Stimulated activated CD4-positive, alpha-beta T cell treated with anti-CD3 and anti-CD28 coated beads, Interleukin-15, amount 100 ng/mL, for 48 hours (primary cell): ENCODE measurements around the gene NEU2.
A peak's percentile ranks its signal among the peaks of the same experiment; 100 is the strongest.
"Not testable (repeated sequence)": the region's sequence is repeated elsewhere in the genome, so short reads cannot be mapped to it uniquely, and the experiment has no call there.

Experiments
- DNase-seq, 2 donors: peaks; one replicate each; pipeline ENCODE4 v3.0.0-alpha.2; 2020; ENCODE audit warnings: low read depth in 2 of 2

NEU2 gene

DNA sequence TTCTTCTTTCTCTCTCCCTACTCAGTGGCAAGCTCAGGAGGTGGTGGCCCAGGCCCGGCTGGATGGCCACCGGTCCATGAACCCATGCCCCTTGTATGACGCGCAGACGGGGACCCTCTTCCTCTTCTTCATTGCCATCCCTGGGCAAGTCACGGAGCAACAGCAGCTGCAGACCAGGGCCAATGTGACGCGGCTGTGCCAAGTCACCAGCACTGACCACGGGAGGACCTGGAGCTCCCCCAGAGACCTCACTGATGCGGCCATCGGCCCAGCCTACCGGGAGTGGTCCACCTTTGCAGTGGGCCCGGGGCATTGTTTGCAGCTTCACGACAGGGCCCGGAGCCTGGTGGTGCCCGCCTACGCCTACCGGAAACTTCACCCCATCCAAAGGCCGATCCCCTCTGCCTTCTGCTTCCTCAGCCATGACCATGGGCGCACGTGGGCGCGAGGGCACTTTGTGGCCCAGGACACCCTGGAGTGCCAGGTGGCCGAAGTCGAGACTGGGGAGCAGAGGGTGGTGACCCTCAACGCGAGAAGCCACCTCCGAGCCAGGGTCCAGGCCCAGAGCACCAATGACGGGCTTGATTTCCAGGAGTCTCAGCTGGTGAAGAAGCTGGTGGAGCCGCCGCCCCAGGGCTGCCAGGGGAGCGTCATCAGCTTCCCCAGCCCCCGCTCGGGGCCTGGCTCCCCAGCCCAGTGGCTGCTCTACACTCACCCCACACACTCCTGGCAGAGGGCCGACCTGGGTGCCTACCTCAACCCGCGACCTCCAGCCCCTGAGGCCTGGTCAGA lies 1.8 kb downstream of the NEU2 start:
- no peak for DNase-seq

DNA sequence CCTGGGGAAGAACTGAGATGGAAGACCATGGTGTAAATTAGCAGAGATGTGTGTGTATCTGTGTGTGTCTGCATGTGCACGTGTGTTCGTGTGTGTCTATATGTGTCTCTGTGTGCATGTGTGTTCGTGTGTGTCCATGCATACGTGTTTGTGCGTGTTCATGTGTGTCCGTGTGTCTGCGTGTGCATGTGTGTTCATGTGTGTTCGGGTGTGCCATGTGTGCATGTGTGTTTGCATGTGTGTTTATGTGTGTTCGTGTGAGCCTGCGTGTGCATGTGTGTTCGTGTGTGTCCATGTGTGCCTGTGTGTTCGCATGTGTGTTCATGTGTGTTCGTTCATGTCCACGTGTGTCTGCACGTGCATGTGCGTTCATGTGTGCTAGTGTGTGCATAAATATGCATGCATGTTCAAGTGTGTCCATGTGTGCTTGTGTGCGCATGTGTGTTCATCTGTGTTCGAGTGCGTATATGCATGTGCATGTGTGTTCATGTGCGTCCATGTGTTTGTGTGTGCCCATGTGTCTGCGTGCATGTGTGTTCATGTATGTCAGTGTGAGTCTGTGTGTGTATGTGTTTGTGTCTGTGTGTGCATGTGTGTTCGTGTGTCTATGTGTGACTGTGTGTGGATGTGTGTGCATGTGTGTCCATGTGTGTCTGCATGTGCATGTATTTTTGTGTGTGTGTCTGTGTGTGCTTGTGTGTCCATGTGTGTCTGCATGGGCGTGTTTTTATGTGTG lies 3.1 kb downstream of the NEU2 start:
- DNase-seq, result no peak

DNA sequence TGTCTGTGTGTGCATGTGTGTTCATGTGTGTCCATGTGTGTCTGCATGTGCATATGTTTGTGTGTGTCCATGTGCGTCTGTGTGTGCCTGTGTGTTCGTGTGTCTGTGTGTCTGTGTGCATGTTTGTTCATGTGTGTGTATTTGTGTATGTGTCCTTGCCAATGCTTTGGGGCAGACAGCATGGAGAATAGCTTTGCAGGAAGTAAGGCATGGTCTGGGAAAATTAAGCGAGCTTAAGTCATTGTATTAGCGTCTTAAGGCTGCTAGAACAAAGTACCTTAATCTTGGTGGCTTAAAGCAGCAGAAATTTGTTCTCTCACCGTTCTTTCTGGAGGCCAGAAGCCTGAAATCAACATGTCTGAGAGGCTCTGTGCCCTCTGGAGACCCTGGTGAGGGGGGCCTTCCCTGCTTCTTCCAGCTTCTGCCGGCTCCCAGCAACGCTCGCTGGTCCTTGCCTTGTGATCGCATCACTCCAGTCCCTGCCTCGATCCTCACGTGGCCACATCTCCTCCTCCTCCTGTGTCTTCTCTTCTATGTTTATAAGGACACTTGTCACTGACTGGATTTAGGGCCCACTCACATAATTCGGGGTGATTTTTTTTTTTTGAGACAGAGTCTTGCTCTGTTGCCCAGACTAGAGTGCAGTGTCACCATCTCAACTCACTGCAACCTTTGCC lies 3.8 kb downstream of the NEU2 start:
- no peak for DNase-seq

DNA sequence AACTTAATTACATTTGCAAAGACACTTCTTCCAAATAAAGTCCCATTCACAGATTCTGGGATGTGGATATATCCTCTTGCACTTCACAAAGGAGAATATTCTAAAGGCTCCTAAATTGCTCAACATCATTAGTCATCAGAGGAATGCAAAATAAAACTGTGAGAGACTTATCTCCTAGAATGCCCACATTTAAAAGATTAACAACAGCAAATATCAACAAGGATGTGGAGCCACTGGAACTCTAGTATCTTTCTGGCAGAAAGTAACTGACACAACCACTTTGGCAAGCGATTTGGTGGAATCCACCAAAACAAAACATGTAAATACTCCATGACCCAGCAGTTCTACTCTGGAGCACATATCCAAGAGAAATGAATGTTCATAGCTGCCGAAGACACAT lies 4.6 kb downstream of the NEU2 start:
- DNase-seq, result no peak

DNA sequence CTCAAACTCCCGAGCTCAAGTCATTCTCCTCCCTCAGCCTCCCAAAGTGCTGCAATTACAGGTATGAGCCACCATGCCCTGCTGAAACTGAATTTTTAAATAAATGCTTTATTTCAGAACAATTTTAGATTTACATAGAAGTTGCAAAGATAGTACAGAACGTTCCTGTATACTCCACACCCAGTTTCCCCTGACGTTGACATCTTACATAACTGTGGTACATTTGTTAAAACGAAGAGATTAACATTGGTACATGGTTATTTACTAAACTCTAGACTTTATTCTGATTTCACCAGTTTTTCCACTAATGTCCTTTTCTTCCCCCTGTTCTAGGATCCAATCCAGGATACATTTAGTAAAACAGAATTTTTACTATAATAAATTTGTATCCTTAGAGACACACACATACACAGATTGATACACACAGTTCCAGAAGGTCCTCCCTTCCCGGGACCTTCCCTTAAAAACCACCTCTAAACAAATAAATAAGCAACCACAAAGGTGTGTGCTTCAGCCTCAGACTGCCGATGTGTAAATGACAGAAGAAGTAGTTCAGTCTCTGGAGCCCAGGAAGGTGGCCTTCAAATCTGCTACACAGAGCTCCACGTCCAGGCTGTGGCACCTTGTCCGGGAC lies 6.9 kb downstream of the NEU2 start:
- DNase-seq, result no peak

DNA sequence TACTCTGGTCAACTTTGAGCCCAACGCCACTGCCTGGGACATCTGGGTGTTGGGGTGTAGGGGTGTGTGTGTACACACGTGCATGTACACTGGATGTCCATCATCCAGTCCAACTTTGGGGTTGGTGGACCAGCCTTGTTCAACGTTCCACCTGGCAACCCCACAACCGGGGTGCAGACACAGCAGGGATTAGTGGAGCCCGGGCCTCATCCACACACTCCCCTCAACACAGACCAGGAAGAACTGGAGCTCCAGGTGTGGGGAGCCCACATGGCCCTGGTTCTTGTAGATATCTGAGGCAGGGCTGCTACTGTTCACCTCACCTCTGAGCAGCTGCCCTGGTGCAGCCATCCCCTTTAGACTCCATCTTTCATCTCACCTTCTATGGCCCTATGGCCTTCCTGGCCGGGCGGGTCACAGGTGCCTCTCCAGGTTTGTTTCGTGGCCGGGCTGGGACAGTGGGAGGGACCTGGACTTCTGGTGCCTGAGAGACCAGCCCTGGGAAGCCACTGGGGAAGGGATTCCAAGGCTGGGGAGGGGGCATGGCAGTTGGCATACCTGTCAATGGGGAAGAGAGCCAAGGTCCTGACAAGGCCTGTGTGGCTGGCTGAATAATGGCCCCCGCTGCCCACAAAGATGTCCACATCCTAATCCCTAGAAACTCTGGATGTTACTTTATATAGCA lies 7.5 kb downstream of the NEU2 start:
- no peak for DNase-seq

DNA sequence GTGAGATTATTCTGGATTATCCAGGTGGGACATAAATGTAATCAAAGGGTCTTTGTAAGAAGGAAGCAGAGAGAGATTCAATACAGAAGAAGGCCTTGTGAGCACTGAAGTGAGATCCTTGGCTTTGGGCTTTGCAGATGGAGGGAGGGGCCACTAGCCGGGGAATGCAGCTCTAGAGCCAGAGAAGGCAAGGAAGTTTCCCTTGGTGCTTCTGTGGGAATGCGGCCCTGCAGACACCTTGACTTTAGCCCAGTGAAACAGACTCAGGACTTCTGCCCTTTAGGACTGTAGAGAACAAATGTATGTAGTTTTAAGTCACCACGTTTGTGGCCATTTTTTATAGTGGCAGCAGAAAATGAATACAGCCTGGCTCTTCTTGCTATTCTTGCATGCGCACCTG lies 8.1 kb downstream of the NEU2 start:
- no peak for DNase-seq

DNA sequence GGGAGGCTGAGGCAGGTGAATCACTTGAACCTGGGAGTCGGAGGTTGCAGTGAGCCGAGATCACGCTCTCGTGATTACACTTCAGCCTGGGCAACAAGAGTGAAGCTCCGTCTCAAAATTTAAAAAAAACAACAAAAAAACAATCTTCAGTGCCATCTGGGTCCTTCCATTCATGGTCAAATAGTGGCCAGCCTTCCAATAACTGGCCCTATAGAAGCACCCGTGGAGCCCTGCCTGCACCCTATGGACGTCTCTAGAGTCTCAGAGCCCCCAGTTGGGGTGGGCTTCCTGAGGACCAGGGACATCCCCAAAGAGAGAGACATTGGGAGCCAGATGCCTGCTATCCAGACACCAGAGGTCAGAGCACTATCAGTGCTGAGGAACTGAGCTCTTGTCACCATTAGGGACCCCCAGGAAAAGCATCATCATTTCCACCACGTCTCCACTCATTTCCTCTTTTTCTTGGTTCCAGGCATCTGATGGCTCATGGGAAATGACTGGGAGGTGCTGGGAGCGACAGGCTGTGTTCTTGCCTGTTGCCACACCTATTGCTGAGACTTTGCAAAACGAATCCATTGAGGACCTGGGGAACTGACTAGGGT lies 9.4 kb downstream of the NEU2 start:
- DNase-seq, result no peak

DNA sequence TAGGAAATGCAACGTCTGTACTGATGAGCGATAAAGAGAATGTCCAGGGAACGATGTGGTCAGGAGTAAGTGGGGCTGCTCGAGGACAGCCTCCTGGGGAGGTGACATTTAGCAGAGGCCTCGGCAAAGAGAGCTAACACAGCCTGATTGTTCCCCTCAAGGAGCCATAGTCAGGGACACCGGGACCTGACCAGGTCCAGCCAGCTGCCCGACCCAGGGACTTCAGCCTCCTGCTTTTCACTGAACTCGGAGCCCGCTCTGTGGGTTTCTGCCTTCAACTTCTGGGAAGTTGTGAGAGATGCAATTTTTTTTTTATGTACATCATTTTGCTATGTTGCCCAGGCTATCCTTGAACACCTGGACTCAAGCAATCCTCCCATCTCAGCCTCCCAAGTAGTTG lies 10.1 kb downstream of the NEU2 start:
- no peak for DNase-seq

DNA sequence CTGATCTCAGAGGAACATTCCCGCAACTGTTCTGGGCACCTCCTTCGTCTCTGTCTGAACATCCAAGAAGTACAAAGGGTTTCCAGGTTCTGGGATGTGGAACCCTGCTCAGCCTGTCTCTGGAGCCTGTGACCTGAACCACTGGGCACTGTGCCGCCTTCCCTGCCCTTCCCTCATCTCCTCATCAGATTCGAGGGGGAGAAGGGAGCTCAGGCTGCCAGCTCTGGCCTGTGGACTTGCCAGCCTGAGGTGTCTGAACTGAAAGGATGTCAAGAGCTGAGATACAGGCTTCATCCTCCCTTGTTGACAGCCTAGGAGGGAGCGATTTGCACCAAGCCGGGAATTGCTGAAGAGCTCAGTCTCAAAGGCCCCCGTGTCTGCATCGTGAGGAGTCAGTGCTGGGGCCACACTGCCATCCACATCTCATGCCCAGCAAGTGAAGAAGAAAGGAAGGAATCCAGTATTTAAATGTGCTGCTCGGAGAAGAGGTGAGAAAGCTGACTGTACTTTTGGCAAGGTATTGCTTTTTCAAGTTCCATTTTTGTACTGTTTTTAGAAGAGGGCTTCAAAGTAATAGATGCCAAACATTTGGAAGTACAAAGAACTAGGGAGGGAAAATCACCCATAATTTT lies 12.6 kb downstream of the NEU2 start:
- DNase-seq, result no peak

DNA sequence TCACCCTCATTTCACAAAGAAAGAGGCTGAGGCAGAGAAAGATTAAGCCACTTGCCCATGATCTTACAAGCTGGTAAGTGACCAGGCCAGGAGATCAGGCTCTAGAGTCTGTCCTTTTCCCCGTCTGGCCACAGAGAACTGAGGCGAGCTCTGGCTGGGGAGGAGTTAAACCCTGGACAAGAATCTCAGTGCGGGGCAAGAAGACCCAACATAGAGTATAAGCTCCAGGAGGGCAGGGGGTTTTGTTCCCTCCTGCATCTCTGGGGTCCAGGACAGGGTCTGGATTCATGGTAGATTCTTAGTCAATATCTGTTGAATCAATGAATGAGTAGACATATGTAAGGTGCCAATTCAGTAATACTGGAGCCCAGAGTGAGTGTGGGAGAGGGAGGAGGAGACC lies 14.7 kb downstream of the NEU2 start:
- DNase-seq, result no peak

DNA sequence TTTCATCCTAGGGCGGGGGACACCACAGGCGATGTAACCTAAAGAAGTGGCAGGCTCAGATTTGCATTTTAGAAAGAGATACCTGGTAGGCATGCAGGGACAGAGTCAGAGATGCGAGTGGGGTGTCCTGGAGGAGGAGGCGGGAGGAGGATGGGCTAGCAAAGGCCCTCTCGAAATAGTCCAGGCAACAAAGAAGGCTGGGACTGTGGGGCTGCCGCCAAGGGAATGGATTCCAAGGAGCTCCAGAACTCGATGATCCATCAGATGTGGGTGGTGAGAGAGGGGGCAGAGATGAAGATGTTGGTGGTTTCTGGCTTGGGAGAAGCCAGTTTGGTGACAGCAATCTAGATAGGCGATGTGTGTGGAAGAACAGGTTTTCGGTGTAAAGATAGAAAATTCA lies 15.2 kb downstream of the NEU2 start:
- no peak for DNase-seq

DNA sequence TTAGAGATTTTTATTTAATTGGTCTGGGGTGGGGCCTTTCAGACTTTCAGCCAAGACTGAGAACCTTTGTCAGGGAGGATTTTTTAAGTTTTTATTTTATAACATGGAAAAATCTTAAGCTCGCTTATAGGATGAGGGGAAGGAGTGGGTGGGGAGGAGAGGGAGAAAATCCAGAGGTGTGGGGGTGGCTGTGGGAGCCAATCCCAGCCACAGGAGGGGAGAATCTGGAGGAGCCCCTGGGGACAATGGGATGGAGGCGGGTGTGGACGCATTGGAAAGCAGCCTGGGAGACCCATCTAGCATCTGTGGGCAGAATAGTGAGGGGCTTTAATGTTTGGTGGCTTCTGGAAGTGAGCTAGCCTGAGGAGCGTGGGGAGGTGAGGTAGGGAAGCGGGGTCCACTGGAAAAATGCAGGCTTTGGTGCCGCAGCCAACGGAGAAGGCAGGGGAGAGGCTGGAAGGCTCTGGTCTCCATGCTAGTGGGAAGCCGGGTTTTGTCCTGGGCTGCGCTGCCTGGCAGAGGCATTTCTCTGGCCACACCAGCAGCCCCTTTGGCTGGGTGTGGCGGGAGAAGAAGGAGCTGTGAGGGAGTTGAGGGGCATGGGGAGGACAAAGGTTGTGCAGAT lies 16.2 kb downstream of the NEU2 start:
- no peak for DNase-seq

DNA sequence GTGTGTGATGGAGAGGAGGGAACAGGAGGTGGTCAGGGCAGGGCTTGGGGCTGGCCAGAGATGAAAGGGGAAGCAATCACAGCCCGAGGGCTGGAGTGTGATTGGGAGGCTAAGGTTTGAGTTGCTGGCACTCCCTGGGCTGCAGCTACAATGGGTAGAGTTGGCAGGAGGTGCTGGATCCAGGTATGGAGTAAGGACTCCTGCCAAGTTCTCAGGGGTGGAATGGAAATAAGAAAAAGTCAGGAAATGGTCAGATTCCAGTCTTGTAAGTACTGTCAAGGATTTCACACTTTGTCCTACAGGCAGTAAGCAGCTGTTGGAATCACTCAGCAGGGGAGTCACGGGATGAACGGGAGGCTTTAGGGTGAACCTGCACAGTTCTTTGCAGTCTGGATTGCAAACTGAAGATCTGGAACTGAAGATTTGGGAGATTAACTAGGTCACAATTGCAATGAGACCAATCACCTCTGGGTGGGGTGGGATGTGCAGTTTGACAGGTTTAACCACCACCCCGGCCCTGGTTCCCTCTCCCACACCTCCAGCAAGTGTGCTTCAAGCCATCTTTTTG lies 16.8 kb downstream of the NEU2 start:
- DNase-seq, result no peak

DNA sequence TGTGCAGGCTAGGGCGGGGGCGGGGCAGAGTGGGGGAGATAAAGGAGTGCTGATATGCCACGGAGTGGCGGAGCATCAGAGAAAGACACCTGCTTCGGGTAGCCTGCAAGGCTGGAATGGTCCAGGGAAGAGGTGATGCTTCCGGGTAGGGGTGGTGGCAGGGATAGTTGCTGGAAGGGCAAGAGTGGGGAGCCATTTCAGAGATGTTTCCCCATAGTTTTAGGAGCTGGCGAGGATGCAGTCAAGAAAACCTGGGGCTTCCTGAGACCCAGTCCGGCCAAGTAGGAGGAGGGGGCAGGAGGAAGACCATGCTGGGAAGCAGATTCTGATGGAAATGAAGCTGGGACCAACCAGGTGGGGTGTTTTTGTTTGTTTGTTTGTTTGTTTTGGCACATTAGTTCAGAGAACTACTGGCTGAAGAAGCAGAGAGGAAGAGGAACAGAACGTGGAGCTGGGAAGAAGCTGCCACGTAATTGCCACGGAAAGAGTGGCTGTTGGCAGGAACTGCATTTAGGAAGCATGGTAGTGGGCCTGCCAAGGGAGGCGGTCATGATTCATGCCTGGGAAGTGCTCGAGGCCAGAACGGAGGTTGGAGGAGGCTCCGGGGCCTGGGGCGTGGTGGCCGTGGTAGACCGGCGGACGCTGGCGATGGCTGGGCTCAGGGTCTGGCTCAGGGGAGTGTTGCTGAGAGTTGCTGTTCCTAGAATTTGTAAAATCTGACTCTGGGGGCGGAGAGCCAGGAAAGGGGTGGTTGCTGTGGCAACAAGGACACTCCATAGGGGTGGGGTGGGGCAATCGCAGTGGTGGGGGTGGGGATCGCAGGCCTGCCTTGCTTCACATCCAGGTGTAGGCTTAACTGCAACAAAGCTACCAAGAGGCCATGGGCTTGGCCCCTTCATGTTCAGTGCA lies 19.0 kb downstream of the NEU2 start:
- no peak for DNase-seq

DNA sequence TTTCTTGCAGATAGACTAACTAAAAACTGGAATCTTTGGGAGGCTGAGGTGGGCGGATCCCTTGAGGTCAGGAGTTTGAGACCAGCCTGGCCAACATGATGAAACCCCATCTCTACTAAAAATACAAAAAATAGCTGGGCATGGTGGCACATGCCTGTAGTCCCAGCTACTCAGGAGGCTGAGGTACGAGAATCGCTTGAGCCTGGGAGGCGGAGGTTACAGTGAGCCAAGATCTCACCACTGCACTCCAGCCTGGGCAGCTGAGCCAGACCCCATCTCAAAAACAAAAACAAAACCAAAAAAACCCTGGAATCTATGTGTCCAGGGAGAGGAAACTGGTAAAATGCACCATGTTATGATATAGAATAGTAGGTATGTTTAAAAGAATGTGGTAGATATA lies 20.0 kb downstream of the NEU2 start:
- DNase-seq, result not testable (repeated sequence)

DNA sequence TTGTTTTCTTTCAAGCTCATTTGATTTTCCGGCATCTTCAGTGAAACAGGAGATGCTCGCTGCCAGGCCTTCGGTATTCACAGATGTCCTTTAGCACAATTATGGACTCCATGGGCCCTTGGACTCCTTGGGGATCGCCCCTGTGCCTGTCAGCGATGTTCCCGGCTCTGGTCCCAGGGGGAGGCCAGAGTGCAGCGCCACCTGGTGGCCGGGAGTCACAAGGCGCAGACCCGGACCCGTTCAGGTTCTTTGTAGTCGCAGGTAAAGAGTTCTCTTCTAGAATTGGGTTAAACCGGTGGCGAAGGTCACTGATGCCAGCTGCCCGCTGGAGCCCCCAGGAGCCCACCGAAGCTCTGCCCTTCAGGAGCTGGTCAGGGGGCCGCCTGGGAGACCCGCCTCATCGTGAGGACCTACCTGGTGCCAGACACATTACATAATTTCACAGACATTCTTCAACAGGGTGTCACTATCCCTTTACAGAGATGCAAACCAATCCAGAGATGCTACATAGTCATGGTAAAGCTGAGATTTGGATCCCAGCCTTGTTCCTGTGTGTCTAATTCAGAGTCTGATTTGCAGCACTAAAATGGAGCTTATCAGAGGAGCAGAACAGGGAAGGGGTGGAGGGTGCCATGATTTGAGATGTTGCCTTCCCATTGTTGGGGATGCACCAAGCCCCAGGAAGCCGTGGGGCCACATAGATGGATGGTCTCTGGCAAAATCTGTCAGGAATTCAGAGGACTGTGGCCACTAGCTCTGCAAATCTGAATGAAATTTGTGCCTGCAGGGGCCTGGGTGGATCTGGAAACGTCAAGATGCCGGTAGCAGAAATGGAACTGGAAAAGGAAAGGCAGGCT lies 21.7 kb downstream of the NEU2 start:
- peak; percentile 56 to 70 for DNase-seq

DNA sequence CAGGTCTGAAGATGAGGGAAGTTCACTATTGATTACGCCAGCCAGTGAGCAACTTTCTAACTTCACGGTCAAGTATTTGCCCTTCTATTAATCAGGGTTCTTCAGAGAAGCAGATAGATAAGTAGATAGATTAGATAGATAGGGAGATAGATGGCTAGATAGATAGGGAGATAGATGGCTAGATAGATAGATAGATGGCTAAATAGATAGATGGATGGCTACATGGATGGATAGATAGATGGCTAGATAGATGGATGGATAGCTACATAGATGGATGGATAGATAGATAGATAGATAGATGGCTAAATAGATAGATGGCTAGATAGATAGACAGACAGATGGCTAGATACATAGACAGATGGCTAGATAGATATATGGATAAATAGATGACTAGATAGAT lies 22.9 kb downstream of the NEU2 start:
- DNase-seq, result no peak
